Amniotic epithelial cell (primary cell): ENCODE data around the gene TUBGCP6.
"Not testable (repeated sequence)": the region's sequence is repeated elsewhere in the genome, so short reads cannot be mapped to it uniquely, and the experiment has no call there.

Experiments
- DNase-seq: peaks from one replicate; pipeline ENCODE4 v3.0.0-alpha.2; 2010; ENCODE audit warnings: low read depth

Gene TUBGCP6

GRCh38 chr22:50209893-50210292 is 34.9 kb downstream of the TUBGCP6 start:
- DNase-seq = peak; percentile 52

- DNase-seq = no peak
Observed at GRCh38 chr22:50208939-50209892, 35.6 kb downstream of the TUBGCP6 start.

DNA sequence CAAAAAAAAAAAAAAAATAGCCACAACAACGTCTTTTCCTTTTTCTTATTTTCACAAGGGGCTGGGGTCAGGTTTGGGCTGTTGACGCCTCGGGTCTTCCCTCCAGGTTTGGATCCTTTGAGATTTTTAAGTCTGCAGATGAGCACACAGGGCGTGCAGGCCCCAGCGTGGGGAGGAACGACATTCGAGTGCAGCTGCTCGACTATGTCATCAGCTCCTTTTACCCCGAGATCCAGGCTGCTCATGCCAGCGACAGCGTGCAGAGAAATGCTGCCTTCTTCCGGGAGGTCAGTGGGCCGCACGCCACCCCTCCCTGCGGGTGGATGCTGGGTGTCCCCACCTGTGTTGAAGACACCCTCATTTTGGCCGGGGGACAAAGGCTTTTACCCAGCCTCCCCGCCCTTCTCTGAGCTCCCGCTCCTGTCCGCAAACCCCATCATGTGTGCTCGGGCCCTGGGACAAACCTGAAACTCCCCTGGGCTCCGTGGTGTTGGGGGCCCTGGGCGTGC is 36.3 kb downstream of the TUBGCP6 start:
- no peak for DNase-seq

DNA sequence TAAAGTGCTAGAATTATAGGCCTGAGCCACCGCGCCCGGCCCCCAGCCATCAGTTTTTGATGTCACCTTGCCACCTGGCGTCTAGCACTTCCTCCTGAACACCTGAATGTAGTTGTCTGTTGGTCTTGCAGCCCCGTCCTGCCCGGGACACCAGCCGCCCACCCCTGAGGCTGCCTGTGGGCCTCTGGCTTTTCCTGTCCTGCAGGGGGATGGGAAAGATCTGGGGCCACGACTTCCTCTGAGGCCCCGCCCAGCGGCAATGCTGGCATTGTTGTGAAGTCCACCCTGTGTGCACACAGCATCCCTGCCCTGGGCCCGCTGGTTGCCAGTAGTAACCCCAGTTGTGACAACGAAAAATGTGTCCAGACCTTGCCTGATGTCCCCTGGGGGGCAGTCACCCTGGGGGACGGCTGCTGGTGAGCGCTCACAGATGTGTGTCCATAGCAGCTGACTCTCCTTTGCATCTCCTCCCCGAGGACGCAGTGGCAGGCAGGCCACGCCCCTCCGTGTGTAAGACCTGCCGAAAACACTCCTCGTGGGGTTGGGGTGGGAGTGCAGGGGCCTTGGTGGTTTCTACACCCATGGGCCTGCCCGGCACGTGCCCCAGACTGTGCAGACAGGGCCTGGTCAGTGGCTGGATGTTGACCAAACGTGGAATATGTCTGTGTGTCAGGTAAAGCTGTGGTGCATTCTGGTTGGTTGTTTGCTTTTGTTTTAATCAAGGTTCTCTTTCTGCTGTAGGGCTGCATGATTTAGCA is 37.3 kb downstream of the TUBGCP6 start:
- DNase-seq = no peak

GRCh38 chr22:50206599-50206998 is 38.2 kb downstream of the TUBGCP6 start:
- peak; percentile 45 for DNase-seq

- DNase-seq = no peak
Observed at GRCh38 chr22:50205781-50206569, 38.8 kb downstream of the TUBGCP6 start.

DNA sequence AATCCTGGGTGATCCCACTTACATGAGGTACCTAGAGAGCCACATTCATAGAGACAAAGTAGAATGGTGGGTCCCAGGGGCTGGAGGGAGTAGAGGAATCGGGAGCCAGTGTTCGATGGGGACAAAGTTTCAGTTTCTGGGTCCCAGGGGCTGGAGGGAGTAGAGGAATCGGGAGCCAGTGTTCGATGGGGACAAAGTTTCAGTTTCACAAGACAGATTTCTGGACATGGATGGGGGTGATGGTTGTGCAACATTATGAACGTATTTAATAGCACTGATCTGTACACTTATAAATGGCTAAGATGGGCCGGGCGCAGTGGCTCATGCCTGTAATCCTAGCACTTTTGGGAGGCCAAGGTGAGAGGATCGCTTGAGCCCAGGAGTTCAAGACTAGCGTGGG is 39.8 kb downstream of the TUBGCP6 start:
- not testable (repeated sequence) for DNase-seq

GRCh38 chr22:50204571-50204970 is 40.3 kb downstream of the TUBGCP6 start:
- DNase-seq = no peak

GRCh38 chr22:50203288-50203687 is 41.5 kb downstream of the TUBGCP6 start:
- DNase-seq = no peak

GRCh38 chr22:50202130-50202666 is 42.6 kb downstream of the TUBGCP6 start:
- no peak for DNase-seq

GRCh38 chr22:50201191-50202129 is 43.4 kb downstream of the TUBGCP6 start:
- DNase-seq = no peak

DNA sequence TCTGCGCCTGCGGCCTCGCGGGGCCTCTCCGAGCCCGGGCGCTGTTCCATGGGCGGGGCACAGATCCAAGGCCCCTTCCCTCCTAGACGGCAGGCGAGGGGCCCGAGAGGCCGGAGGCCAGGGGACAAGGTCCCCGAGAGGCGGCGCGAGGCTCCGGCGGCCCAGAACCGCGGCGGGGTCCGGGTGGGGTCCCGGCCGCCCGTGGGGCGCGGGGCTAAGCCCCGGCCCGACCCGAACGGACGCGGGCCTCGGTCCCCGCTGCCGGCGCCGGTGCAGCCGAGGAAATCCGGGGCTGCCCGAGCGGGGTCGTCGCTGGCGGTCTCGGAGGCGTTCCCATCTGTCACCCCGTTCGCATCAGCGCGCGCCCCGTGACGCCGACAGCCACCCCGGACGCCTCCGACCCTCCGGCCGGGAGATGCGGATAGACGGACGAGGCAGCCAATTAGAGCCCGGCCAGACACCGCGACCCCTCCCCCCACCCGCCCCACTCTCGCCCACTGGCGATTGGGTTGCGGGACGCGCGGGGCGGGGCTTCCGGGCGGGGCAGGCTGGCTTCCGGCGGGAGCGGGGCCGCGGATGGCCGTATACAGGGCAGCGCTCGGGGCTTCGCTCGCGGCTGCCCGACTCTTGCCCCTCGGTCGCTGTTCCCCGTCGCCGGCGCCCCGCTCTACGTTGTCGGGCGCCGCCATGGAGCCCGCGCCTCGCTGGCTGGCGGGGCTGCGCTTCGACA is 44.2 kb downstream of the TUBGCP6 start, which contains the start of gene SELENOO:
Gene SELENOO, plus strand, starts transcription at position 551 of the 730 bp plus-strand sequence. Its CDS starts 26 bp downstream, at position 577.
- peak; percentile 73 for DNase-seq

DNA sequence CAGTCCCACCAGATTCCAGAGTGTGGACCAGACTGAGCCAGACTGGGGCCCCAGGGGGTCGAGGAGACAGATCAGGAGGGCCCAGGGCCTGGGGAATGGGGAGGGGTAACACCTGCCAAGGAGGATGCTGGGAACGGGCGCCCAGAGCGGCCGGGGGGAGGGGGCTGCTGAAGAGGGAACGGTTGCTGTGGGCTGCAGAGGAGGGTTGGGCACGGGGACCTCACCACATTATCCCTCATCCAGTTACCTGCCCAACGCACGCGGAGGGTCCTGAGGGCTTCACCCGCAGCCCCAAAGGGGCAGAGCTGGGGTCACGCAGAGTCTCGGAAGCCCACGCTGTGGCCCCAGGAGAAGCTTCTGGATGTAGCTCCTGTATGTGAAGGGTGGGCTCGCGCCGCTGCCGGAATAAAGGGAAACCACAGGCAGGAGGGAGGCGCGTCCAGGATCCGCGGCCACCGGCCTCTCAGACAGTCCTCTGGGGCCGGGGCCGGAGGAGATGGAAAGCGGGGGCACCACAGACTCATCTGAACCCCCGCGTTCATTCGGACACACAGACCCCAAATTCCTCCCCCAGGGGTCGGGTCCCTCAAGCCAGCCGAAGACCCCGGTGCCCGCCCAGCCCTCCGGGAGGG is 44.9 kb downstream of the TUBGCP6 start:
- no peak for DNase-seq

- no peak for DNase-seq
Observed at GRCh38 chr22:50199251-50199721, 45.5 kb downstream of the TUBGCP6 start.

GRCh38 chr22:50198624-50199017 is 46.2 kb downstream of the TUBGCP6 start:
- DNase-seq = no peak

GRCh38 chr22:50197856-50198623 is 46.8 kb downstream of the TUBGCP6 start:
- DNase-seq = no peak

DNA sequence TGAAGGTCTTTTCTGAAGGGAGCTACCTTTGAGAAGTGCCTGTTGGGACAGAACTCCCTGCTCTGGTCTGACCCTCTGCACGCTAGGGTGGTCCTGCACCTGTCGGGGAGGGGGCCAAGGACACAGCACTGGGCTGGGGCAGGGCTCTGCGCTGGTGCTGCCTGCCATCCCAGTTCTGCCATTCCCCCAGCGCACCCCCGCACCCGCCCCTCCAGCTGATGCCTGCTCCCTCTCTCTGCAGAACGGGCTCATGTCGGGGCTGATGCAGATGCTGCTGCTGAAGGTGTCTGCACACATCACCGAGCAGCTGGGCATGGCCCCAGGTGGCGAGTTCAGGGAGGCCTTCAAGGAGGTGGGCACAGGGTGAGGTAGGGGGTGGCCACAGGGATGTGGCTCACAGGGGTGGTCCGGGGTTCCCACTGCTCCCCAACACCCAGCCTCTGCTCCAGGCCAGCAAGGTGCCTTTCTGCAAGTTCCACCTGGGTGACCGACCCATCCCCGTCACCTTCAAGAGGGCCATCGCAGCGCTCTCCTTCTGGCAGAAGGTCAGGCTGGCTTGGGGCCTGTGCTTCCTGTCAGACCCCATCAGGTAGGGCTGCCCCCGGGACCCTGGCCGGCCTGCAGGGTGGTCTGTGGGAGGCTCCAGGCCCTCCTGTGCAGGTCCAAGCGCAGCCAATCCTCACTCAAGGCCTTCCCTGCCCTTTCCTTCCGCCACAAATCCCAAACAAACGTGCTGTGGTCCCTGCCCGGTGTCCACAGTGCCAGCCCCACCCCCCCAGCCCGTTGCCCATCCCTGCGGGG is 47.6 kb downstream of the TUBGCP6 start:
- DNase-seq = no peak
